ENCODE results near the gene DHRS12.

GRCh38 chr13:51794964-51795363, 9.0 kb downstream of the DHRS12 start:
- TF ChIP-seq CTCF (IDR thresholded peaks at IDR 0.05) (no peak), POLR2A (IDR thresholded peaks at IDR 0.05) (no peak)

All from Peyer's patch (tissue), 4 donors.